Neural cell (in vitro differentiated cells): Measurements from ENCODE around the gene KRTAP3-3.

Experiments used
- CTCF ChIP-seq: fragments of 450-650 bp; IDR thresholded peaks from 2 replicates; pipeline ENCODE4 v1.5.1; 2014; ENCODE audit warnings: antibody characterized with exemption, mild to moderate bottlenecking, moderate library complexity; ENCODE audit not compliant: poor library complexity, severe bottlenecking
- EP300 ChIP-seq: fragments of 450-650 bp; conservative IDR thresholded peaks from 2 replicates; pipeline ENCODE4 v1.6.1; 2014; ENCODE audit warnings: antibody characterized with exemption, mild to moderate bottlenecking, moderate library complexity; ENCODE audit not compliant: poor library complexity, severe bottlenecking
- EZH2 ChIP-seq: fragments of 200-600, 300-800 bp; shearing (Covaris generic), sonication (generic); IDR thresholded peaks from 2 replicates; pipeline ENCODE4 v1.6.1; 2014; ENCODE audit warnings: antibody characterized with exemption, low read length, borderline replicate concordance, mild to moderate bottlenecking; ENCODE audit not compliant: insufficient read depth, poor library complexity, severe bottlenecking
- MXI1 ChIP-seq: fragments of 450-650 bp; conservative IDR thresholded peaks from 2 replicates; pipeline ENCODE4 v1.6.1; 2014; ENCODE audit warnings: antibody characterized with exemption, mild to moderate bottlenecking; ENCODE audit not compliant: poor library complexity, severe bottlenecking
- POLR2AphosphoS5 ChIP-seq: IDR thresholded peaks from 2 replicates; pipeline ENCODE4 v1.6.1; 2012
- RAD21 ChIP-seq: fragments of 450-650 bp; conservative IDR thresholded peaks from 2 replicates; pipeline ENCODE4 v1.6.1; 2014; ENCODE audit warnings: antibody characterized with exemption, mild to moderate bottlenecking, moderate library complexity
- REST ChIP-seq: IDR thresholded peaks from 2 replicates; pipeline ENCODE4 v1.6.1; 2012; ENCODE audit warnings: borderline replicate concordance
- SMC3 ChIP-seq: fragments of 450-650 bp; conservative IDR thresholded peaks from 2 replicates; pipeline ENCODE4 v1.6.1; 2014; ENCODE audit warnings: antibody characterized with exemption, mild to moderate bottlenecking, moderate library complexity; ENCODE audit not compliant: poor library complexity
- TAF1 ChIP-seq: IDR thresholded peaks from 2 replicates; pipeline ENCODE4 v1.6.1; 2012; ENCODE audit warnings: low read depth

GRCh38 chr17:41004397-41004796 is 10.4 kb upstream of the KRTAP3-3 start:
- no peak for TF ChIP-seq CTCF
- no peak for TF ChIP-seq TAF1
- TF ChIP-seq POLR2AphosphoS5, result no peak
- no peak for TF ChIP-seq EZH2
- no peak for TF ChIP-seq MXI1
- no peak for TF ChIP-seq REST
- no peak for TF ChIP-seq EP300
- no peak for TF ChIP-seq RAD21
- TF ChIP-seq SMC3, result no peak
